Hepatocyte (in vitro differentiated cells): Measurements from ENCODE around the gene SIRPD.

Source experiments
- EZH2 ChIP-seq: fragments of 200-600 bp; sonication (generic); IDR thresholded peaks from 2 replicates; pipeline ENCODE4 v1.6.1; 2016; ENCODE audit warnings: antibody characterized with exemption, mild to moderate bottlenecking, borderline replicate concordance
- TF ChIP-seq, protein P1 (sequence below): fragments of 200-600 bp; sonication (generic); IDR thresholded peaks from 2 replicates; pipeline ENCODE4 v1.5.1; 2016; ENCODE audit warnings: antibody characterized with exemption, mild to moderate bottlenecking; ENCODE audit not compliant: poor library complexity

GRCh38 chr20:1489325-1489724, 68.2 kb downstream of the SIRPD start:
- TF ChIP-seq, protein P1, sequence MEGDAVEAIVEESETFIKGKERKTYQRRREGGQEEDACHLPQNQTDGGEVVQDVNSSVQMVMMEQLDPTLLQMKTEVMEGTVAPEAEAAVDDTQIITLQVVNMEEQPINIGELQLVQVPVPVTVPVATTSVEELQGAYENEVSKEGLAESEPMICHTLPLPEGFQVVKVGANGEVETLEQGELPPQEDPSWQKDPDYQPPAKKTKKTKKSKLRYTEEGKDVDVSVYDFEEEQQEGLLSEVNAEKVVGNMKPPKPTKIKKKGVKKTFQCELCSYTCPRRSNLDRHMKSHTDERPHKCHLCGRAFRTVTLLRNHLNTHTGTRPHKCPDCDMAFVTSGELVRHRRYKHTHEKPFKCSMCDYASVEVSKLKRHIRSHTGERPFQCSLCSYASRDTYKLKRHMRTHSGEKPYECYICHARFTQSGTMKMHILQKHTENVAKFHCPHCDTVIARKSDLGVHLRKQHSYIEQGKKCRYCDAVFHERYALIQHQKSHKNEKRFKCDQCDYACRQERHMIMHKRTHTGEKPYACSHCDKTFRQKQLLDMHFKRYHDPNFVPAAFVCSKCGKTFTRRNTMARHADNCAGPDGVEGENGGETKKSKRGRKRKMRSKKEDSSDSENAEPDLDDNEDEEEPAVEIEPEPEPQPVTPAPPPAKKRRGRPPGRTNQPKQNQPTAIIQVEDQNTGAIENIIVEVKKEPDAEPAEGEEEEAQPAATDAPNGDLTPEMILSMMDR: no peak
- no peak for TF ChIP-seq EZH2
